Measurements from ENCODE around the gene ICAM2. TPM values are rescaled to one million over a fixed set of nuclear protein-coding genes. Genes with fewer than 3 reads are reported as not detected.
"Not testable (repeated sequence)": the region's sequence is repeated elsewhere in the genome, so short reads cannot be mapped to it uniquely, and the experiment has no call there.

The ICAM2 gene
- total RNA-seq, 1 experiment from 2014 or later = 4.4 TPM

DNA sequence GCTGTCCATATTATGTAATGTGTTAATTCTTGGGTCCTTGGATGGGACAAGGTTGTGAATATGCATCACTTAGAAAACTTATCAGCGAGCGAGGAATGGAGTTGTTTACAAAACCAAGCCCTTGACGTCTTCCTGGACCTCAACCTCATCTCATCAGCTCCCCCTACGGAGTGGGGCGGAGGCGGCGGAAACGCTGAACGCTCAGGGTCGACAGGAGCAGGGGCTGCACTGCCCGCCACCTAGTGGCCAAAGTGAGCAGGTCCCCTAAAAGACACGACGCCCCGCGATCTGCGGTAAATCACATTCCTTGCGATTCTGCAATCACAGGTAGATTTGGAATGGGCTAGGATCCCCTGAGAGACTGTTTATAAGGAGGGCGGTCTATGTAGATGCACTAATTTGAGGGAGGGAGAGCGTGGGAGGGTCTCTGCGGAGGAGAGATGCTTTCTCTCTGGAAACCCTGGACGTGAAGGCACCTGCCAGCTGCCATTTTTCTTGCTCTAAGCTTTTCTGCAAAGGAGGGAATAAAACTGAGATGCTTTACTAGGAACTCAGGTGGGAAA is 5.4 kb upstream of the ICAM2 start:
- no peaks in the 10 kb centered on the region for H4K20me1 ChIP-seq (ENCODE audit: insufficient read depth, low read depth, low read length)
- no peak overlapping the region for H3K4me2 ChIP-seq (ENCODE audit: low read depth, low read length, poor library complexity, severe bottlenecking)
- H3K36me3 ChIP-seq (ENCODE audit: insufficient read depth, low read length) = no peaks in the 10 kb centered on the region
- H3K9me2 ChIP-seq (replicated peaks; ENCODE audit: insufficient read depth, low read length) = no peaks in the 10 kb centered on the region
- no peak overlapping the region for H3K4me3 ChIP-seq (ENCODE audit: low read length)
- H3K4me1 ChIP-seq (ENCODE audit: low read length) = peaks cover 3% of the 10 kb centered on the region; the same call in 1 of the 2 replicates
- no peaks in the 10 kb centered on the region for H3K79me2 ChIP-seq (ENCODE audit: low read length)
- no peaks in the 10 kb centered on the region for H3K27me3 ChIP-seq (ENCODE audit: low read length)
- peak; percentile 95 for DNase-seq
- no peak overlapping the region for H3K9ac ChIP-seq (ENCODE audit: low read length)
- H2AFZ ChIP-seq (ENCODE audit: low read length) = peak overlapping the region; percentile 17; the same call in 1 of the 2 replicates
- H3K27ac ChIP-seq (ENCODE audit: low read length) = no peak overlapping the region
- no peaks in the 10 kb centered on the region for H3K9me3 ChIP-seq (ENCODE audit: low read length)

DNA sequence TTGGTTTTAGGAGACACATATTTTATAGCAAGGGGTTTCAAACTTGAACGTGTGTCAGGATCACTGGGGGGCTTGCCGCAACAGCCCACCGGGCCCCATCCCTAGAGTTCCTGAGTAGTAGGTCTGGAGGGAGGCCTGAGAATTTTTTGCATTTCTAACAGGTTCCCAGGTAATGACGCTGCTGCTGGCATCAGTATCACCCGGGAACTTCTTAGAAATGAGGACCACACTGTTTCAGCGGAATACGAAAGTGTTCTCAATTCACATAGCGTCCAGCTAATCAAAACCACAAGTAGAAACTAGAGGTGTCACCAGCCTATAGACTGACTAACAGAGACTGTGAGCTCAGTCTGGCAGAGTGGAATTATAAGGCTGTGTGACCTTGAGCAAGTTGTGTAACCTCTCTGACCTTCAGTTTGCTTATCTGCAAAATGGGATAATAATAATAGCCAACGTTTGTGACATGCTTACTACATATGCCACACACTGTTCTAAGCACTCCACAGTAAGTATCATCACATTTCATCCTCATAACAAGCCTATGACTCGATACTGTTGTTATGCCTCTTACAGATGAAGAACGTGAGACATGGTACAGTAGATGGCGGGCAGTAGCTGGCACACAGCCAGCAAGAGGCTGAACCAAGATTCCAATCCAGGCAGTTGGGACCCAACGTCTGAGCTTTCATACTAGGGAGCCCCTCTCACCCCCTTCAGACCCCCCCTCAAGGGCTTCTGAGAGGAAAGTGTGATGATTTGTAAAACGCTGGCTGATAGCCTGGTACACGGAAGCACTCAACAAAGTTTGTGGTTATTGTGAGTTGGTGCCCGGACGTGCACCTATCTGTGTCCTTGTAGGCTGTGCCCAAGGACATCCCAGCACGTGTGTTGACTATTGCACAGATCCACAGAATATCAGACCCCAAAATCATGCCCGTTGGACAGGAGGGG is 4.6 kb upstream of the ICAM2 start:
- no peak overlapping the region for H3K9ac ChIP-seq (ENCODE audit: low read length)
- DNase-seq = no peak
- no peaks in the 10 kb centered on the region for H3K27me3 ChIP-seq (ENCODE audit: low read length)
- H3K4me2 ChIP-seq (ENCODE audit: low read depth, low read length, poor library complexity, severe bottlenecking) = no peak overlapping the region
- no peak overlapping the region for H3K4me3 ChIP-seq (ENCODE audit: low read length)
- no peaks in the 10 kb centered on the region for H3K9me3 ChIP-seq (ENCODE audit: low read length)
- H4K20me1 ChIP-seq (ENCODE audit: insufficient read depth, low read depth, low read length) = no peaks in the 10 kb centered on the region
- no peaks in the 10 kb centered on the region for H3K36me3 ChIP-seq (ENCODE audit: insufficient read depth, low read length)
- no peak overlapping the region for H3K27ac ChIP-seq (ENCODE audit: low read length)
- no peaks in the 10 kb centered on the region for H3K9me2 ChIP-seq (replicated peaks; ENCODE audit: insufficient read depth, low read length)
- H3K79me2 ChIP-seq (ENCODE audit: low read length) = no peaks in the 10 kb centered on the region
- H3K4me1 ChIP-seq (ENCODE audit: low read length) = peaks cover 10% of the 10 kb centered on the region
- H2AFZ ChIP-seq (ENCODE audit: low read length) = peak overlapping the region; percentile 17; the same call in 1 of the 2 replicates

DNA sequence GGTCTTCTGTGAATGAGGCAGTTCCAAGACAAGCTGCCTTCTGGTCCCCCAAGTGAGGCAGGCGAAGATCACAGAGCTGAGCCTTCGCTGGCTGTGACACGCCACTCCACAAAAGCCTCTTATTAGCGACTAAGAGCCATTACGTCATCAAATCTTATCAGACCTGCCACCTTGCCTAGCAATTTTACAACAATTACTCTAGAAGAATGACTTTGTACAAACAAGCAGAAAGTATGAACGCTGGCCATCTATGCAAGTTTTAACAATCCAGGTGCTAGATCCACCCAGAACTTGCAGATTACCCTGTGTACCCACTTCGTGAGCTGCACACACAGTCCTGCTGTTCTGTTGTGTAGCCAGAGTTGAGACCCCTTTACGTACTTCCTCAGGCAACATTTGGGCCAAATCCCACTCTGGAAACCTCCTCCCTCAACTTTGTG is 3.8 kb upstream of the ICAM2 start:
- H3K27me3 ChIP-seq (ENCODE audit: low read length) = no peaks in the 10 kb centered on the region
- peaks cover 14% of the 10 kb centered on the region for H3K4me1 ChIP-seq (ENCODE audit: low read length)
- no peaks in the 10 kb centered on the region for H4K20me1 ChIP-seq (ENCODE audit: insufficient read depth, low read depth, low read length)
- no peaks in the 10 kb centered on the region for H3K79me2 ChIP-seq (ENCODE audit: low read length)
- no peaks in the 10 kb centered on the region for H3K9me2 ChIP-seq (replicated peaks; ENCODE audit: insufficient read depth, low read length)
- H3K4me2 ChIP-seq (ENCODE audit: low read depth, low read length, poor library complexity, severe bottlenecking) = no peak overlapping the region
- no peak overlapping the region for H3K4me3 ChIP-seq (ENCODE audit: low read length)
- H3K36me3 ChIP-seq (ENCODE audit: insufficient read depth, low read length) = no peaks in the 10 kb centered on the region
- H3K9me3 ChIP-seq (ENCODE audit: low read length) = no peaks in the 10 kb centered on the region
- no peak overlapping the region for H3K9ac ChIP-seq (ENCODE audit: low read length)
- no peak for DNase-seq
- H2AFZ ChIP-seq (ENCODE audit: low read length) = no peak overlapping the region
- H3K27ac ChIP-seq (ENCODE audit: low read length) = no peak overlapping the region

DNA sequence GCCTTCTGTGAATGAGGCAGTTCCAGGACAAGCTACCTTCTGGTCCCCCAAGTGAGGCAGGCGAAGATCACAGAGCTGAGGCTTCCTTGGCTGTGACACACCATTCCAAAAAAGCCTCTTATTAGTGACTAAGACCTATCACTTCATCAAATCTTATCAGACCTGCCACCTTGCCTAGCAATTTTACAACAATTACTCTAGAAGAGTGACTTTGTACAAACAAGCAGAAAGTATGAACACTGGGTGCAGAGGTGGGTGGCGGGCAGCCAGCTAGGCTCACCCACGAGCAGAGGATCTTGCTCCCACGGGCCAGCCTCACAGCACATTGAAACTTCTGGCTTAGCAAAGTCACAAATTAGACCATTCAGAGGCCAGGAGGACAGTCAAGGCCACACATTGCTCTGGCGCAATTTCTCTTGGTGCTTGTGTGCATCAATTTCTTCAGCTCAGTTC is 2.2 kb upstream of the ICAM2 start:
- Histone ChIP-seq H2AFZ (ENCODE audit: low read length) (no peak overlapping the region), H3K4me3 (ENCODE audit: low read length) (no peak overlapping the region), H3K27ac (ENCODE audit: low read length) (no peak overlapping the region), H3K79me2 (ENCODE audit: low read length) (no peaks in the 10 kb centered on the region), H3K27me3 (ENCODE audit: low read length) (no peaks in the 10 kb centered on the region), H3K36me3 (ENCODE audit: insufficient read depth, low read length) (no peaks in the 10 kb centered on the region), H3K9ac (ENCODE audit: low read length) (no peak overlapping the region), H3K4me1 (ENCODE audit: low read length) (peaks cover 14% of the 10 kb centered on the region), H3K9me3 (ENCODE audit: low read length) (no peaks in the 10 kb centered on the region), H4K20me1 (ENCODE audit: insufficient read depth, low read depth, low read length) (no peaks in the 10 kb centered on the region), H3K9me2 (replicated peaks; ENCODE audit: insufficient read depth, low read length) (no peaks in the 10 kb centered on the region), H3K4me2 (ENCODE audit: low read depth, low read length, poor library complexity, severe bottlenecking) (no peak overlapping the region)
- no peak for DNase-seq

DNA sequence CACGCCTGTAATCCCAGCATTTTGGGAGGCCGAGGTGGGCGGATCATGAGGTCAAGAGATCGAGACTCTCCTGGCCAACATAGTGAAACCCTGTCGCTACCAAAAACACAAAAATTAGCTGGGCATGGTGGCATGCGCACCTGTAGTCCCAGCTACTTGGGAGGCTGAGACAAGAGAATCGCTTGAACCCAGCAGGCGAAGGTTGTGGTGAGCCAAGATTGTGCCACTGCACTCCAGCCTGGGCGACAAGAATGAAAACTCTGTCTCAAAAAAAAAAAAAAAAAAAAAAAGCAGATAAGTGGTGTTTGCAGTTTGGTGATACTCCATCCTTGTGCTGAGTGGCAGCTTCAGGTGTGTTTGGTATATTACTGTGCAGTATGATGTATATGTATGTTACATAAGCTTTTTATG is 877 bp downstream of the ICAM2 start:
- peak overlapping the region; percentile 70 for H3K4me2 ChIP-seq (ENCODE audit: low read depth, low read length, poor library complexity, severe bottlenecking)
- peak overlapping the region; percentile 59; the same call in 1 of the 2 replicates for H3K4me3 ChIP-seq (ENCODE audit: low read length)
- not testable (repeated sequence) for H4K20me1 ChIP-seq (ENCODE audit: insufficient read depth, low read depth, low read length); H3K9me2 ChIP-seq (replicated peaks; ENCODE audit: insufficient read depth, low read length); H3K27ac ChIP-seq (ENCODE audit: low read length); H3K27me3 ChIP-seq (ENCODE audit: low read length); H3K79me2 ChIP-seq (ENCODE audit: low read length); DNase-seq; H3K9me3 ChIP-seq (ENCODE audit: low read length); H3K36me3 ChIP-seq (ENCODE audit: insufficient read depth, low read length)
- peak overlapping the region; percentile 86; the same call in 1 of the 2 replicates for H2AFZ ChIP-seq (ENCODE audit: low read length)
- peaks cover 16% of the 10 kb centered on the region for H3K4me1 ChIP-seq (ENCODE audit: low read length)
- peak overlapping the region; percentile 62; the same call in 1 of the 2 replicates for H3K9ac ChIP-seq (ENCODE audit: low read length)

DNA sequence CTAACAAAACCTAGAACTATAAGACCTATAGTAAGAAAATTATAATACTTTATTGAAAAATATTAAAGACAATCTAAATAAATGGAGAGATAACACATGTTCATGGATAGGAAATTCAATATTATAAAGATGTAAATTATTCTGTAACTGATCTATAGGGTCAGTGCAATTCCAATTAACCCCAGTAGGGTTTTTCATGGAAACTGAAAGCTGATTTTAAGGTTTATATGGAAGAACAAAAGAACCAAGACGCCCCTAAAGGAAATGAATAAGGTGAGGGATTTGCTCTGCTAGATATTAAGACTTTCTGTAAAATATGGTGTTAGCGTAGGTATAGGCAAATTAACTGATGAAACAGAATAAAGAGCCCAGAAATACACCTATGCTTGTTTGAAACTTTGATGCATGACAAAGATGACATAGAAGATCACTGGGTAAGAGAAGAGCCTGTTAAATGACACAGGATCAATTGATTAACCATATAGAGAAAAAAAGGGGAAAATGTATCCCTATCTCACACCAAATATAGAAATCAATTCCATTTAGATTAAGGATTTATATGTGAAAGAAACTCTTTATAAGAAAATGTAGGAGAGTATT is 3.0 kb downstream of the ICAM2 start:
- H3K4me2 ChIP-seq (ENCODE audit: low read depth, low read length, poor library complexity, severe bottlenecking) = no peak overlapping the region
- no peaks in the 10 kb centered on the region for H3K79me2 ChIP-seq (ENCODE audit: low read length)
- H3K9ac ChIP-seq (ENCODE audit: low read length) = no peak overlapping the region

DNA sequence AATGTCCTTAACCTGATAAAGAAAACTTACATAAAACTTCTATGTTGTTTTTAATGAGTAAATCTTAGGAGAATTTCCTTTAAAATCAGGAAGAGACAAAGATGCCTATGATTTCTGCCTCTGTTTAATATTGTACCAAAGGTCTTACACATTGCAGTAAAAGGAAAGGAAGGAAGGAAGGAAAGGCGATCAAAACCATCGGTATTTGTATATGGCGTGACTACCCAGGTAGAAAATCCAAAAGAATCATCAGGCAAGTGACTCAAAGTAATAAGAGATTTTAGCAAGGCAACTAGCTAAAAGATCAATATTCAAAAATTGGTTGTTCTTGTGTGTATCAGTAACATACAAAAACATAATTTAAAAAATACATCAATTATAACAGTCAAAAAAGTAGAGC is 3.5 kb downstream of the ICAM2 start:
- Histone ChIP-seq H3K79me2 (ENCODE audit: low read length) (no peaks in the 10 kb centered on the region), H3K9ac (ENCODE audit: low read length) (no peak overlapping the region), H3K27me3 (ENCODE audit: low read length) (no peaks in the 10 kb centered on the region), H3K4me2 (ENCODE audit: low read depth, low read length, poor library complexity, severe bottlenecking) (no peak overlapping the region), H3K4me1 (ENCODE audit: low read length) (peaks cover 16% of the 10 kb centered on the region), H3K27ac (ENCODE audit: low read length) (no peak overlapping the region), H3K36me3 (ENCODE audit: insufficient read depth, low read length) (no peaks in the 10 kb centered on the region), H3K4me3 (ENCODE audit: low read length) (no peak overlapping the region), H3K9me2 (replicated peaks; ENCODE audit: insufficient read depth, low read length) (no peaks in the 10 kb centered on the region), H4K20me1 (ENCODE audit: insufficient read depth, low read depth, low read length) (no peaks in the 10 kb centered on the region), H3K9me3 (ENCODE audit: low read length) (no peaks in the 10 kb centered on the region), H2AFZ (ENCODE audit: low read length) (no peak overlapping the region)
- DNase-seq = no peak

More for the DNA sequence above, 3.0 kb downstream of the ICAM2 start:
- peaks cover 16% of the 10 kb centered on the region for H3K4me1 ChIP-seq (ENCODE audit: low read length)
- no peaks in the 10 kb centered on the region for H3K27me3 ChIP-seq (ENCODE audit: low read length)
- no peaks in the 10 kb centered on the region for H3K9me3 ChIP-seq (ENCODE audit: low read length)
- DNase-seq = no peak
- no peaks in the 10 kb centered on the region for H4K20me1 ChIP-seq (ENCODE audit: insufficient read depth, low read depth, low read length)
- no peak overlapping the region for H3K4me3 ChIP-seq (ENCODE audit: low read length)
- H3K27ac ChIP-seq (ENCODE audit: low read length) = no peak overlapping the region
- H3K9me2 ChIP-seq (replicated peaks; ENCODE audit: insufficient read depth, low read length) = no peaks in the 10 kb centered on the region
- H2AFZ ChIP-seq (ENCODE audit: low read length) = no peak overlapping the region
- no peaks in the 10 kb centered on the region for H3K36me3 ChIP-seq (ENCODE audit: insufficient read depth, low read length)

DNA sequence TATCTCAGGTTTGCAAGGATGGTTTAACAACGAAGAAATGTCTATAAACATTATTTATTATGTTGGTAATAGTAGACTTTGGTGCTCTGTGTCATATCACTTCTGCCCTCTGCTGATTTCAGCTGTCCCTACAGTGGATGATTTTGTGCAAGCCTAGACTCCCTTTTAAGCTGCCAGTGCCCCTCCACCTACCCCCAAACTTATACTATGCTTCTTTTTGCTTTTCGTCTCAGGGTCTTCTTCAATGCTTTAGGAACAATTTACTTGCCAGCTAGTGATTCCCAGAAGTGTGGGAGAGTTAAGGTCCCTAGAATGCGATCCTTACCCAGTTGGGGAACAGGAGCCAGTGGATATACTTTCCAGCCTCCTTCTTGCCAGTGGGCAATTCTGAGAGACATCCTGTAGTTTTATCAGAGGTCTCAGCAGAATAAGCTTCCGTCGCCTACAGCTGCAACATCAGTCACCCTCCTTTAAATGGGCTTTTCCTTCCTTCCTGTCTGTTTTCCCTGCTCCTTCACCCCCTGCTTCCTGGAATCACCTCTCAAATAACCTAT is 4.1 kb downstream of the ICAM2 start:
- Histone ChIP-seq H4K20me1 (ENCODE audit: insufficient read depth, low read depth, low read length) (no peaks in the 10 kb centered on the region), H3K79me2 (ENCODE audit: low read length) (no peaks in the 10 kb centered on the region), H3K36me3 (ENCODE audit: insufficient read depth, low read length) (no peaks in the 10 kb centered on the region), H3K4me1 (ENCODE audit: low read length) (peaks cover 16% of the 10 kb centered on the region), H3K27ac (ENCODE audit: low read length) (no peak overlapping the region), H2AFZ (ENCODE audit: low read length) (no peak overlapping the region), H3K9me3 (ENCODE audit: low read length) (no peaks in the 10 kb centered on the region), H3K4me3 (ENCODE audit: low read length) (no peak overlapping the region), H3K9me2 (replicated peaks; ENCODE audit: insufficient read depth, low read length) (no peaks in the 10 kb centered on the region), H3K4me2 (ENCODE audit: low read depth, low read length, poor library complexity, severe bottlenecking) (no peak overlapping the region), H3K27me3 (ENCODE audit: low read length) (no peaks in the 10 kb centered on the region), H3K9ac (ENCODE audit: low read length) (no peak overlapping the region)
- DNase-seq = no peak

Measured in Karpas-422 (cell line).